PFSK-1 (cell line): ENCODE results near the gene GIN1.

Experiments
- FOXP2 ChIP-seq: optimal IDR thresholded peaks from 2 replicates; pipeline ENCODE3; 2011; ENCODE audit warnings: borderline replicate concordance, control low read depth, inconsistent platforms; ENCODE audit not compliant: insufficient read depth; ENCODE audit errors: extremely low read length, extremely low read depth
- POLR2AphosphoS5 ChIP-seq: IDR thresholded peaks from 2 replicates; pipeline ENCODE4 v1.6.1; 2012; ENCODE audit warnings: low read depth, mild to moderate bottlenecking, control low read depth, low read length, moderate library complexity
- SIN3A ChIP-seq: IDR thresholded peaks from 2 replicates; pipeline ENCODE4 v1.6.1; 2012; ENCODE audit warnings: mild to moderate bottlenecking, low read length, moderate library complexity, borderline replicate concordance; ENCODE audit not compliant: insufficient read depth
- TAF1 ChIP-seq: IDR thresholded peaks from 2 replicates; pipeline ENCODE4 v1.6.1; 2012; ENCODE audit warnings: low read length, control low read depth, borderline replicate concordance; ENCODE audit not compliant: insufficient read depth
- TF ChIP-seq, protein P1 (sequence below), 2 experiments: IDR thresholded peaks; 2 replicates each; pipeline versions ENCODE4 v1.6.1 to v1.8.0; 2011 to 2012; ENCODE audit warnings: low read depth in 2 of 2, low read length in 2 of 2, control low read depth in 1 of 2, inconsistent platforms in 1 of 2, mild to moderate bottlenecking in 1 of 2, moderate library complexity in 1 of 2; ENCODE audit not compliant: insufficient read depth in 1 of 2

Gene GIN1

DNA sequence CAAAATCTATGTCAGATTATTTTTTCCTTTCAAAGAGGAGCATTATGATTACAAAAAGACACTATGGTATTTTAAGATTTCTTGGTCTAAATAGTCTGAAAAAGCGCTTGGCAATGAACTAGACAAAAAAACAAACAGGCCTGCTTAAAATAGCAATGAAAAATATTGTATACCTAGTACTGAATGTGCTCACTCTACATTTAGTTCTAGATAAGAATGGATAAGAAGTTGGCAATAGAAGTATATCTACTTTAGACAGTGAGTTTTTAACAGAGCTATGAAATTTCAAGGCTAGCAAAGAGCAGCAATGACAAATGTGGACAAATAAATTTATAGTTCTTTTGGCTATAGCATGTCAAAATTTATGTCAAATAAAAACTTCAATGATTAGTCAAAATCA, 26.2 kb downstream of the GIN1 start:
- TF ChIP-seq POLR2AphosphoS5 = no peak
- no peak for TF ChIP-seq TAF1
- no peak for TF ChIP-seq SIN3A
- TF ChIP-seq, protein P1, sequence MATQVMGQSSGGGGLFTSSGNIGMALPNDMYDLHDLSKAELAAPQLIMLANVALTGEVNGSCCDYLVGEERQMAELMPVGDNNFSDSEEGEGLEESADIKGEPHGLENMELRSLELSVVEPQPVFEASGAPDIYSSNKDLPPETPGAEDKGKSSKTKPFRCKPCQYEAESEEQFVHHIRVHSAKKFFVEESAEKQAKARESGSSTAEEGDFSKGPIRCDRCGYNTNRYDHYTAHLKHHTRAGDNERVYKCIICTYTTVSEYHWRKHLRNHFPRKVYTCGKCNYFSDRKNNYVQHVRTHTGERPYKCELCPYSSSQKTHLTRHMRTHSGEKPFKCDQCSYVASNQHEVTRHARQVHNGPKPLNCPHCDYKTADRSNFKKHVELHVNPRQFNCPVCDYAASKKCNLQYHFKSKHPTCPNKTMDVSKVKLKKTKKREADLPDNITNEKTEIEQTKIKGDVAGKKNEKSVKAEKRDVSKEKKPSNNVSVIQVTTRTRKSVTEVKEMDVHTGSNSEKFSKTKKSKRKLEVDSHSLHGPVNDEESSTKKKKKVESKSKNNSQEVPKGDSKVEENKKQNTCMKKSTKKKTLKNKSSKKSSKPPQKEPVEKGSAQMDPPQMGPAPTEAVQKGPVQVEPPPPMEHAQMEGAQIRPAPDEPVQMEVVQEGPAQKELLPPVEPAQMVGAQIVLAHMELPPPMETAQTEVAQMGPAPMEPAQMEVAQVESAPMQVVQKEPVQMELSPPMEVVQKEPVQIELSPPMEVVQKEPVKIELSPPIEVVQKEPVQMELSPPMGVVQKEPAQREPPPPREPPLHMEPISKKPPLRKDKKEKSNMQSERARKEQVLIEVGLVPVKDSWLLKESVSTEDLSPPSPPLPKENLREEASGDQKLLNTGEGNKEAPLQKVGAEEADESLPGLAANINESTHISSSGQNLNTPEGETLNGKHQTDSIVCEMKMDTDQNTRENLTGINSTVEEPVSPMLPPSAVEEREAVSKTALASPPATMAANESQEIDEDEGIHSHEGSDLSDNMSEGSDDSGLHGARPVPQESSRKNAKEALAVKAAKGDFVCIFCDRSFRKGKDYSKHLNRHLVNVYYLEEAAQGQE (IDR thresholded peaks at IDR 0.05; ENCODE audit: insufficient read depth in 1 of 2, low read depth in 2 of 2, low read length in 2 of 2) = no peak

DNA sequence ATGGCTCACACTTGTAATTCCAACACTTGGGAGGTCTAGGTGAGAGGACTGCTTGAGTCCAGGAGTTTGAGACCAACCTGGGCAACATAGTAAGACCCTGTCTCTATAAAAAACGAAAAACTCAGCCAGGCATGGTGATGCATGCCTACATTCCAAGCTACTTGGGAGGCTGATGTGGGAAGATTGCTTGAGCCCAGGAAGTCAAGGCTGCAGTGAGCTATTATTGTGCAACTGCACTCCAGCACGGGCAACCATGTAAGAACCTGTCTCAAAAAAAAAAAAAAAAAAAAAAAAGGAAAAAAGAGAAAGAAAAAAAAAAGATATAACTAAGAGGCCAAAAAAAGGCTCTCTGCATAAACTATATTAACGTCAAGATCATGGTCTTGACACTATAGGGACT, 27.3 kb downstream of the GIN1 start:
- TF ChIP-seq SIN3A (no peak), TAF1 (no peak), POLR2AphosphoS5 (no peak), FOXP2 (no peak)
- TF ChIP-seq, protein P1 (IDR thresholded peaks at IDR 0.05; ENCODE audit: insufficient read depth in 1 of 2, low read depth in 2 of 2, low read length in 2 of 2) = no peak

DNA sequence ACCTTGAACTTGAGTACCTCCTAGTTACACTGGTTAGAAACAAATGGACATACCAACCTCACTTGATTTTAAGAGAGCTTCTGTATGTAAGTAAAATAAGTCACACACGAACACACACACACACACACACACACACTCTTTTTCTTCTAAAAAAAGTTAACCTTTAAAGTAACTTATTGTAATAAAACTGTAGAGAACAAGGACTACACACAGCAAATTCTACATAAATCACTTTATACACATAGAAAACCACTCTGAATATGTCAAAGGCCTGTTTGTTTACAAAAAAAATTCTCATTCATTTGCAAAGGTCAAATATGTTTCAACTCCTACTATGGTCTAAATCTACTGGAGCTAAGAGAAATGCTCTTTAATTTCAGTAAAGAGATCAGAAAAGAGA, 29.1 kb downstream of the GIN1 start:
- TF ChIP-seq, protein P1 (IDR thresholded peaks at IDR 0.05; ENCODE audit: insufficient read depth in 1 of 2, low read depth in 2 of 2, low read length in 2 of 2) = no peak
- TF ChIP-seq FOXP2 (no peak), POLR2AphosphoS5 (no peak), SIN3A (no peak), TAF1 (no peak)

DNA sequence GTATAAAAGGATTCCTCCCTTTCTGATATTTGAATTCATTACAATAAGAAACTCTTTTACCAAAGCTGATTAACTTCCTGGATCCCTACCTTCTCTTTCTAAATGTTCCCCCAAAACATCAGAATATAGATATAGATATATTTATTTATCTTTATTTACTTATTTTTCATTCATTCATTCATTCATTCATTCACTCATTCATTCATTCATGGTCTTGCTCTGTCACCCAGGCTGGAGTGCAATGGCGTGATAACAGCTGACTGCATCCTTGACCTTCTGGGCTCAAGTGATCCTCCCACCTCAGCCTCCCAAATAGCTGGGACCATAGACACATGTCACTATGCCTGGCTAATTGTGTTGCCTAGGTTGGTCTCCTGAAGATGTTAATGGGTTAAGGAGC, 30.7 kb downstream of the GIN1 start:
- TF ChIP-seq FOXP2 (no peak), TAF1 (no peak), SIN3A (no peak), POLR2AphosphoS5 (no peak)
- TF ChIP-seq, protein P1 (IDR thresholded peaks at IDR 0.05; ENCODE audit: insufficient read depth in 1 of 2, low read depth in 2 of 2, low read length in 2 of 2) = no peak

DNA sequence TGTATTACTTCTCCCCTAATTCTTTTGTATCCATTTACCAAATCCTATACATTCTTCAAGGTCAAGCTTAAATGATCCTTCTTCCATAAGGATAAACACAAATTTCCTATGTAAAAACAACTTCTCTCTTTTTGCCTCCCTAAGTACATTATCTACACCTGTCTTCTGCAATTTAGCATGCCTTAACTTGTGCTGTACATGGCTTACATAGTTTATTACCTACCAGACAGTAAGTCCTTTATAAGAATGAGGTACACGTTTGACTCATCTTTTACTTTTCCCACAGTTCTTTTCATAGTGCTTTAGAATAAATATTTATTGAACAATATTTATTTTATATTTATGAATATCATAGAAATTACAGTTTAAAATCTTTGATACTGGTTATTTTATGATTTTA, 33.4 kb downstream of the GIN1 start:
- TF ChIP-seq, protein P1 (IDR thresholded peaks at IDR 0.05; ENCODE audit: insufficient read depth in 1 of 2, low read depth in 2 of 2, low read length in 2 of 2) = no peak
- TF ChIP-seq SIN3A (no peak), TAF1 (no peak)
